Measurements from ENCODE around the gene CORIN. TPM values are rescaled to one million over a fixed set of nuclear protein-coding genes. Genes with fewer than 3 reads are reported as not detected.

Gene CORIN
- total and polyA plus RNA-seq, 2 donors (not counting 3 experiments of a cell fraction or from before 2014, with no cell fraction given), result 0.07 to 0.40 TPM

DNA sequence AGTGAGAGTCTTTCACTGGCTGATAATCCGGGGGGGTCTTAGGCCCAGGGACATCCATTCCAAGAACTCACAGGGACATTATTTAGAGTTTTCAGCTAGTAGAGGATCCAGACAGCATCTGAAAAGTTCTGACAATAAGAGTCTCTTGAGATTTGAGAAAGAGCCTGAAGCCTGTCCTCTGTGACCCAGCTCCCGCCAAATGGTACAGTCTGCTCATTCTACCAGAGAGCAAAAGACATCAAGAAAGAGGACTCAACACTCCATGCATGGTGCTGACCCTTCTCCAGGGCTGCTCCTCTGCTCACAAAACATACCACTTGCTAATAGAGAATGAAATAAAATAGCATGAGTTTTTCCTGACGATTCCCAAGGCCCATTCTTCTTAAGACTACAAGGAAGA, 190.8 kb downstream of the CORIN start:
- dilution Hi-C loops (cut with MboI; ENCODE audit: extremely low pct_ligation_motif_present, low sequenced_read_pairs), result no loop called here
- Histone ChIP-seq H3K27me3 (ENCODE audit: control insufficient read depth in 2 of 2, insufficient read depth in 2 of 2, low read length in 2 of 2) (peaks cover 5 to 14% of the 10 kb centered on the region in 2 experiments), H3K4me2 (ENCODE audit: insufficient read depth, low read length) (no peak overlapping the region), H4K20me1 (replicated peaks; ENCODE audit: control insufficient read depth, extremely low read depth, insufficient read depth, low read length) (no peaks in the 10 kb centered on the region), H3K4me1 (ENCODE audit: control insufficient read depth, extremely low read depth, insufficient read depth, low read length) (no peaks in the 10 kb centered on the region), H3K9me1 (replicated peaks; ENCODE audit: control insufficient read depth, extremely low read depth, insufficient read depth, low read length) (no peaks in the 10 kb centered on the region), H2AFZ (ENCODE audit: low read depth, low read length) (no peak overlapping the region), H3K4me3 (replicated peaks in 1 of 3; ENCODE audit: insufficient read depth in 1 of 3, low read depth in 1 of 3, low read length in 3 of 3) (no peak overlapping the region), H3K9ac (replicated peaks; ENCODE audit: extremely low read depth, insufficient read depth, low read length) (no peak overlapping the region), H3K79me2 (ENCODE audit: control insufficient read depth, insufficient read depth, low read length) (no peaks in the 10 kb centered on the region), H3K36me3 (ENCODE audit: control insufficient read depth in 2 of 2, extremely low read depth in 1 of 2, insufficient read depth in 2 of 2, low read length in 2 of 2) (no peaks in the 10 kb centered on the region), H3K27ac (ENCODE audit: insufficient read depth, low read depth, low read length) (no peak overlapping the region), H3K9me3 (replicated peaks; ENCODE audit: control insufficient read depth, insufficient read depth, low read length) (no peaks in the 10 kb centered on the region)
- intact Hi-C loops (cut with micrococcal nuclease), result no loop called here
- FAIRE-seq, result no peak
- CTCF ChIA-PET, result interaction anchor here (1.3 kb wide), 1 partner anchor 22 kb away, joined by 5 read pairs; no protein-coding TSS in a partner anchor
- BruUV-seq (replicated peaks), result no TSS peak
- POLR2A ChIA-PET, result no interaction called here
- no peak for DNase-seq (ENCODE audit: low read depth, low spot score)
- no peak for TF ChIP-seq POLR2AphosphoS5 (IDR thresholded peaks at IDR 0.05; ENCODE audit: insufficient read depth, low read depth, low read length)
- no peak for TF ChIP-seq MYC (IDR thresholded peaks at IDR 0.05; ENCODE audit: low read depth, low read length)
- TF ChIP-seq, protein P1, sequence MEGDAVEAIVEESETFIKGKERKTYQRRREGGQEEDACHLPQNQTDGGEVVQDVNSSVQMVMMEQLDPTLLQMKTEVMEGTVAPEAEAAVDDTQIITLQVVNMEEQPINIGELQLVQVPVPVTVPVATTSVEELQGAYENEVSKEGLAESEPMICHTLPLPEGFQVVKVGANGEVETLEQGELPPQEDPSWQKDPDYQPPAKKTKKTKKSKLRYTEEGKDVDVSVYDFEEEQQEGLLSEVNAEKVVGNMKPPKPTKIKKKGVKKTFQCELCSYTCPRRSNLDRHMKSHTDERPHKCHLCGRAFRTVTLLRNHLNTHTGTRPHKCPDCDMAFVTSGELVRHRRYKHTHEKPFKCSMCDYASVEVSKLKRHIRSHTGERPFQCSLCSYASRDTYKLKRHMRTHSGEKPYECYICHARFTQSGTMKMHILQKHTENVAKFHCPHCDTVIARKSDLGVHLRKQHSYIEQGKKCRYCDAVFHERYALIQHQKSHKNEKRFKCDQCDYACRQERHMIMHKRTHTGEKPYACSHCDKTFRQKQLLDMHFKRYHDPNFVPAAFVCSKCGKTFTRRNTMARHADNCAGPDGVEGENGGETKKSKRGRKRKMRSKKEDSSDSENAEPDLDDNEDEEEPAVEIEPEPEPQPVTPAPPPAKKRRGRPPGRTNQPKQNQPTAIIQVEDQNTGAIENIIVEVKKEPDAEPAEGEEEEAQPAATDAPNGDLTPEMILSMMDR (IDR thresholded peaks at IDR 0.05; ENCODE audit: extremely low read depth in 1 of 2, insufficient read depth in 1 of 2, low read depth in 1 of 2, low read length in 2 of 2), result no peak

DNA sequence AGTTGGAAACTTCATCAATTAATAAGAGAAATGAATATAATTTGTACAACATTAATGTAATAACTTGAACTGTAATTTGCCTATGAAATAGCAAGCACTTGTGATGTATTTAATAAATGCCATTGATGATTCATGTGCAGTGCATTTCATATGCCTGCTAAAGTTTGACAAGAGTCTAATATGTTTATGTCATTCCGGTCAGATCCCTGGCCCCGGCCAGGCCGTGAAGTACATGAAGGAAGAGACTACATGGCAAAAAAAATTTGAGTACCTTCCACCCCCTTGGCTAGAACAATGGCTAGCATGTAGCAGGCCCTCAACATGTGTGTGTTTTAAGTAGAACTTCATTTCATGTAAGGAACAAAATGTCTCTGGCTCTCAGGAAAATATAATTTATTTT, 191.5 kb downstream of the CORIN start:
- Histone ChIP-seq H3K27me3 (ENCODE audit: control insufficient read depth in 2 of 2, insufficient read depth in 2 of 2, low read length in 2 of 2) (peaks cover 5 to 13% of the 10 kb centered on the region in 2 experiments), H3K9me1 (replicated peaks; ENCODE audit: control insufficient read depth, extremely low read depth, insufficient read depth, low read length) (no peaks in the 10 kb centered on the region), H3K36me3 (ENCODE audit: control insufficient read depth in 2 of 2, extremely low read depth in 1 of 2, insufficient read depth in 2 of 2, low read length in 2 of 2) (no peaks in the 10 kb centered on the region), H3K4me3 (replicated peaks in 1 of 3; ENCODE audit: insufficient read depth in 1 of 3, low read depth in 1 of 3, low read length in 3 of 3) (no peak overlapping the region), H3K9me3 (replicated peaks; ENCODE audit: control insufficient read depth, insufficient read depth, low read length) (no peaks in the 10 kb centered on the region), H3K4me1 (ENCODE audit: control insufficient read depth, extremely low read depth, insufficient read depth, low read length) (no peaks in the 10 kb centered on the region), H3K27ac (ENCODE audit: insufficient read depth, low read depth, low read length) (no peak overlapping the region), H4K20me1 (replicated peaks; ENCODE audit: control insufficient read depth, extremely low read depth, insufficient read depth, low read length) (no peaks in the 10 kb centered on the region), H3K9ac (replicated peaks; ENCODE audit: extremely low read depth, insufficient read depth, low read length) (no peak overlapping the region), H3K79me2 (ENCODE audit: control insufficient read depth, insufficient read depth, low read length) (no peaks in the 10 kb centered on the region), H2AFZ (ENCODE audit: low read depth, low read length) (no peak overlapping the region), H3K4me2 (ENCODE audit: insufficient read depth, low read length) (no peak overlapping the region)
- no TSS peak for BruUV-seq (replicated peaks)
- POLR2A ChIA-PET, result no interaction called here
- TF ChIP-seq POLR2AphosphoS5 (IDR thresholded peaks at IDR 0.05; ENCODE audit: insufficient read depth, low read depth, low read length) (no peak), EZH2 (IDR thresholded peaks at IDR 0.05; ENCODE audit: borderline replicate concordance, low read depth, low read length, severe bottlenecking) (no peak), JUN (IDR thresholded peaks at IDR 0.05; ENCODE audit: borderline replicate concordance, insufficient read depth, insufficient read length, low read depth) (no peak), POLR2A (IDR thresholded peaks at IDR 0.05; ENCODE audit: low read depth, low read length) (no peak), GATA2 (IDR thresholded peaks at IDR 0.05; ENCODE audit: insufficient read depth, insufficient read length, low read depth, low read length) (no peak), MYC (IDR thresholded peaks at IDR 0.05; ENCODE audit: low read depth, low read length) (no peak)
- TF ChIP-seq, protein P2, sequence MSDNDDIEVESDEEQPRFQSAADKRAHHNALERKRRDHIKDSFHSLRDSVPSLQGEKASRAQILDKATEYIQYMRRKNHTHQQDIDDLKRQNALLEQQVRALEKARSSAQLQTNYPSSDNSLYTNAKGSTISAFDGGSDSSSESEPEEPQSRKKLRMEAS (IDR thresholded peaks at IDR 0.05; ENCODE audit: insufficient read depth, insufficient read length), result no peak
- TF ChIP-seq, protein P1 (IDR thresholded peaks at IDR 0.05; ENCODE audit: extremely low read depth in 1 of 2, insufficient read depth in 1 of 2, low read depth in 1 of 2, low read length in 2 of 2), result no peak
- DNase-seq (ENCODE audit: low read depth, low spot score), result no peak
- intact Hi-C loops (cut with micrococcal nuclease) (no loop called here), dilution Hi-C loops (cut with MboI; ENCODE audit: extremely low pct_ligation_motif_present, low sequenced_read_pairs) (no loop called here)
- FAIRE-seq, result no peak
- CTCF ChIA-PET, result no interaction called here
